Fibroblast of the aortic adventitia (primary cell): ENCODE data around the gene ALX3. TPM values are rescaled to one million over a fixed set of nuclear protein-coding genes. Genes with fewer than 3 reads are reported as not detected.

Experiments used
- DNase-seq: peaks from one replicate; pipeline ENCODE4 v3.0.0-alpha.2; 2010; ENCODE audit warnings: low read depth
- H3K4me3 ChIP-seq: 2 replicates; pipeline ENCODE4 v1.5.1; 2011; ENCODE audit warnings: low read depth, mild to moderate bottlenecking, control low read depth, low read length, moderate library complexity
- CTCF ChIP-seq: IDR thresholded peaks from 2 replicates; pipeline ENCODE4 v1.5.1; 2011; ENCODE audit warnings: mild to moderate bottlenecking, low read length, control low read depth, inconsistent platforms; ENCODE audit not compliant: insufficient read depth
- total RNA-seq: library from RNA; depleted of rRNA; stranded (reverse); fragments of >200 nt; gene quantifications from 2 replicates; pipeline ENCODE4 v1.2.3, GENCODE V29; 2012; ENCODE audit warnings: low replicate concordance

The ALX3 gene
- total RNA-seq, 1 donor: 0.09 TPM

GRCh38 chr1:110019770-110020169 is 50.7 kb downstream of the ALX3 start:
- no peak for TF ChIP-seq CTCF
- no peak overlapping the region for H3K4me3 ChIP-seq
- DNase-seq: no peak

DNA sequence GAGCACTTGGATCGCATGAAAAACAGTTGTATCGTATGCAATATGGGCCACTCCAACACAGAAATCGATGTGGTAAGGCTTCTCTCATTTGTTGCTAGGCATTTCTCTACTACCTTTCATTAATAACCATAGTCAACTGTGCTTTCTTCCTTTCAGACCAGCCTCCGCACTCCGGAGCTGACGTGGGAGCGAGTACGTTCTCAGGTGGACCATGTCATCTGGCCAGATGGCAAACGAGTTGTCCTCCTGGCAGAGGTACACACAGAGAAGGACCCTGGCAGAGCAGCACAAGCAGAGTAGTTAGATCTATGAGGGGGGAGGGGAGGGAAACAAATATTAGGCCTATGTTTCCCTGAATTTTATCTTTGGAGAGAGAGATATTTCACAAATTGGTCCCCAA is 52.1 kb downstream of the ALX3 start:
- H3K4me3 ChIP-seq: no peak overlapping the region
- DNase-seq: no peak
- TF ChIP-seq CTCF: no peak

GRCh38 chr1:110017792-110018191 is 52.7 kb downstream of the ALX3 start:
- no peak for TF ChIP-seq CTCF
- H3K4me3 ChIP-seq: no peak overlapping the region
- DNase-seq: no peak

DNA sequence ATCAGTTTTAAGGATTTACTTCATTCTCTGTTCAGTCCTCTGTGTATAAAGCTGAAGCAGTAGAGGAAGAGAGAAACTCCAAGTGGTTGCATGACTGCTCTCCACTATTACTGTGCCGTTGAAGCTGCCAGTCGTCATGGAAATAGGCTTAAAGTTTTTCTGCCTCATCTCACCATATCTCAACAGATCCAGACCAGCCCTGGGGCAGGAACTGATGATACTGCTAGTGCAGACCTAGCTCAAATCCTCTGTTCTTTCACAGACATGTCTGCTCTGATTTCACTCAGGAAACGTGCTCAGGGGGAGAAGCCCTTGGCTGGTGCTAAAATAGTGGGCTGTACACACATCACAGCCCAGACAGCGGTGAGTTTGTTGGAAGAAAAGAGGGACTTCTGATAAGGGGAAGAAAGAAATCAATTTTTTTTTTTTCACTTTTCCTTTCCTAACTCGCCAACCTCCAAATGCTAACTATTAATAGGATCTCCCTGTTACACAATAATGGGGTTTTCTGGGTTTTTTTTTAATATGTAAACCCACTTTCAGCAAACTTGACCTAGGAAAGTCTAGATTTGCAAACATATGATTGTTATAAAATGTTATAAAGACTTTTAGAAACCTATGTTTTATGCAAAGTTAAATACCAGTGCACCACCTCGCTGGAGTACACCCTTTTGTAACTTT is 58.2 kb downstream of the ALX3 start:
- no peak overlapping the region for H3K4me3 ChIP-seq
- DNase-seq: no peak
- TF ChIP-seq CTCF: no peak

DNA sequence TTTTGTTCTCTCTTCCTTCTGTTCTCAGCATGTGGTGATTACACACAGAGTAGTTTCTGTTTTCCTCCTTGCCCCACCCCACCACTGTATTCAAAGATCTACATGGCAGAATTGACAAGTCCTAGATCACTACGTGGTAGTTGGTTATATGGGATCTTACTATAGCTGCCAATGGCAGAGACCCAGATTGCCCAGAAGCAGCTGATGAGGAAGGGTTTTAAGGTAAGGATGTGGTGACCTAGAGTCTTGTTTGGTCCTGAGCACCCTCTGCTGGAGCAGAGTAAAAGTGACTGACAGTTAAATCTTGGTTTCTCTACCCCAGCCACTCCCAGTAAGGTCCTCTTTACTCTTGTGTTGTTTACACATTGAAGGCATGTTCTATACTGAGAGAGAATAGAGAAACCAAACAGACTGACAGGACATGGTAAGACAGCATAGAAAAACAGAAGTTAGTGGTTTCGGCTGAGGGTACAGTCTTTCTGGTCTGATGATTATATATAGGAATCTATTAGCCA is 58.9 kb downstream of the ALX3 start:
- peak; percentile 67 for TF ChIP-seq CTCF
- peak; percentile 74 for DNase-seq
- H3K4me3 ChIP-seq: no peak overlapping the region

Other genes with a start within 250 kb of the ALX3 start
- gene CSF1, start 159.8 kb downstream of the ALX3 start, total RNA-seq: 36.5 and 61.9 TPM in 2 replicates
- gene AHCYL1, start 85.9 kb downstream of the ALX3 start, total RNA-seq: 48.5 and 59.3 TPM in 2 replicates
- 29.0 and 50.3 TPM in 2 replicates for gene STRIP1, start 36.0 kb downstream of the ALX3 start, total RNA-seq
- gene UBL4B, start 41.8 kb upstream of the ALX3 start, total RNA-seq: not detected in 2 replicates
- gene SLC6A17, start 79.8 kb upstream of the ALX3 start, total RNA-seq: 0.16 and 0.90 TPM in 2 replicates
- gene KCNC4, start 139.6 kb upstream of the ALX3 start, total RNA-seq: 4.7 and 6.8 TPM in 2 replicates